GM21737 (cell line): ENCODE results near the gene ERBB4.
"Not testable (repeated sequence)": the region's sequence is repeated elsewhere in the genome, so short reads cannot be mapped to it uniquely, and the experiment has no call there.

ENCODE experiments used
- ATAC-seq: cut with Tn5 transposase; IDR thresholded peaks from one replicate; pipeline ENCODE4 v1.9.1; 2021; ENCODE audit warnings: mild to moderate bottlenecking, moderate library complexity; ENCODE audit not compliant: unreplicated experiment

ERBB4 gene

GRCh38 chr2:211748339-211748738, 790.3 kb downstream of the ERBB4 start:
- ATAC-seq, result no peak

GRCh38 chr2:211745295-211746097, 793.1 kb downstream of the ERBB4 start:
- peak; percentile 95 for ATAC-seq

- no peak for ATAC-seq
Measured at GRCh38 chr2:211744379-211744778, 794.2 kb downstream of the ERBB4 start.

- ATAC-seq, result no peak
Measured at GRCh38 chr2:211741966-211742365, 796.6 kb downstream of the ERBB4 start.

GRCh38 chr2:211737282-211737681, 801.3 kb downstream of the ERBB4 start:
- no peak for ATAC-seq

- no peak for ATAC-seq
Measured at GRCh38 chr2:211730215-211730614, 808.4 kb downstream of the ERBB4 start.

GRCh38 chr2:211729433-211729832, 809.2 kb downstream of the ERBB4 start:
- ATAC-seq, result no peak

GRCh38 chr2:211724933-211725332, 813.7 kb downstream of the ERBB4 start:
- no peak for ATAC-seq

- ATAC-seq, result no peak
Measured at GRCh38 chr2:211723398-211723797, 815.2 kb downstream of the ERBB4 start.

GRCh38 chr2:211722928-211723327, 815.7 kb downstream of the ERBB4 start:
- ATAC-seq, result no peak

- not testable (repeated sequence) for ATAC-seq
Measured at GRCh38 chr2:211721874-211722273, 816.7 kb downstream of the ERBB4 start.

GRCh38 chr2:211709389-211709788, 829.2 kb downstream of the ERBB4 start:
- no peak for ATAC-seq

GRCh38 chr2:211692689-211693088, 845.9 kb downstream of the ERBB4 start:
- no peak for ATAC-seq

- no peak for ATAC-seq
Measured at GRCh38 chr2:211690736-211691135, 847.9 kb downstream of the ERBB4 start.

- no peak for ATAC-seq
Measured at GRCh38 chr2:211688196-211688595, 850.4 kb downstream of the ERBB4 start.

- no peak for ATAC-seq
Measured at GRCh38 chr2:211674715-211675114, 863.9 kb downstream of the ERBB4 start.

- ATAC-seq, result no peak
Measured at GRCh38 chr2:211673133-211673905, 865.3 kb downstream of the ERBB4 start.

- no peak for ATAC-seq
Measured at GRCh38 chr2:211671977-211672376, 866.6 kb downstream of the ERBB4 start.

GRCh38 chr2:211665299-211665698, 873.3 kb downstream of the ERBB4 start:
- no peak for ATAC-seq

GRCh38 chr2:211664321-211664720, 874.3 kb downstream of the ERBB4 start:
- ATAC-seq, result no peak

- ATAC-seq, result no peak
Measured at GRCh38 chr2:211654211-211654780, 884.3 kb downstream of the ERBB4 start.

- ATAC-seq, result no peak
Measured at GRCh38 chr2:211652327-211652726, 886.3 kb downstream of the ERBB4 start.
